K562 (cell line): Measurements from ENCODE around the gene ATG10. TPM values are rescaled to one million over a fixed set of nuclear protein-coding genes. Genes with fewer than 3 reads are reported as not detected.

Source experiments
- EP300 ChIP-seq: IDR thresholded peaks from 2 replicates; pipeline ENCODE4 v1.6.1; 2012; ENCODE audit warnings: low read length, improper control_type of control experiment
- LARP7 ChIP-seq: fragments of 450-650 bp; IDR thresholded peaks from 2 replicates; pipeline ENCODE4 v1.6.1; 2016
- MAFK ChIP-seq: IDR thresholded peaks from 2 replicates; pipeline ENCODE4 v1.6.1; 2011; ENCODE audit warnings: low read length, improper control_type of control experiment
- PHB ChIP-seq: fragments of 250-450 bp; sonication (Bioruptor Pico); IDR thresholded peaks from 2 replicates; pipeline ENCODE4 v1.5.0; 2021
- RAD21 ChIP-seq, 2 experiments: fragments of 250-450 bp in 1 of 2; fragments of 450-650 bp in 1 of 2; sonication (Bioruptor Pico) in 1 of 2; formaldehyde crosslinking in 1 of 2; IDR thresholded peaks in 1 of 2; conservative IDR thresholded peaks in 1 of 2; 2 replicates each; pipeline versions ENCODE4 v1.4.0 to v1.8.0; 2020 to 2022; ENCODE audit warnings: mild to moderate bottlenecking in 2 of 2, moderate library complexity in 1 of 2
- SRF ChIP-seq, 2 experiments: fragments of 250-450, 450-650 bp in 1 of 2; sonication (Bioruptor Pico) in 1 of 2; sonication (generic) in 1 of 2; formaldehyde crosslinking; IDR thresholded peaks; 2 replicates each; pipeline versions ENCODE4 v1.5.0 to v1.5.1; 2020 to 2022; ENCODE audit warnings: mild to moderate bottlenecking in 1 of 2, missing genetic modification reagents in 1 of 2
- TCF3 ChIP-seq: sonication (generic); formaldehyde crosslinking; IDR thresholded peaks from 2 replicates; pipeline ENCODE4 v1.4.0; 2020; ENCODE audit warnings: mild to moderate bottlenecking, missing genetic modification reagents
- TEAD4 ChIP-seq, 2 experiments: sonication (generic) in 1 of 2; formaldehyde crosslinking in 1 of 2; IDR thresholded peaks; 2 replicates each; pipeline versions ENCODE4 v1.6.1 to v1.8.0; 2012 to 2022; ENCODE audit warnings: borderline replicate concordance in 1 of 2, inconsistent platforms in 1 of 2, low read length in 1 of 2, mild to moderate bottlenecking in 1 of 2, missing genetic modification reagents in 1 of 2
- ZC3H11A ChIP-seq: IDR thresholded peaks from 2 replicates; pipeline ENCODE4 v1.6.1; 2012; ENCODE audit warnings: low read depth, low read length, improper control_type of control experiment
- ZFP36 ChIP-seq: fragments of 150-350 bp; IDR thresholded peaks from 2 replicates; pipeline ENCODE4 v1.6.1; 2018; ENCODE audit warnings: low read length, low read depth; ENCODE audit not compliant: partially characterized antibody
- ZNF316 ChIP-seq: fragments of 450-650 bp; IDR thresholded peaks from 2 replicates; pipeline ENCODE4 v1.6.1; 2016
- polyA plus RNA-seq, 8 experiments: library from polyadenylated mRNA; depleted of rRNA in 4 of 8; stranded (reverse) in 5 of 8; unstranded in 3 of 8; fragments of >200 nt; fragmentation: Nextera tagmentation in 2 of 8; fragmentation: Illumina TruSeq in 1 of 8; extraction: Ambion mirVana in 2 of 8; extraction: Trizol in 1 of 8; gene quantifications; 2 replicates each; pipeline versions ENCODE4 v1.2.1 to v1.2.3, GENCODE V29; 2011 to 2014; ENCODE audit warnings: inconsistent platforms in 1 of 8, missing spikeins in 1 of 8
- total RNA-seq, 7 experiments: library from RNA; depleted of rRNA in 6 of 7; stranded (reverse); fragments of >200 nt in 6 of 7; fragmentation: Illumina TruSeq in 2 of 7; extraction: Trizol in 2 of 7; gene quantifications; 2 replicates each; pipeline versions ENCODE4 v1.2.1 to v1.2.3, GENCODE V29; 2011 to 2021; ENCODE audit warnings: low replicate concordance in 1 of 7
- TF ChIP-seq, protein P1 (sequence below), 2 experiments: IDR thresholded peaks in 1 of 2; conservative IDR thresholded peaks in 1 of 2; 2 replicates each; pipeline ENCODE4 v1.6.1; 2016; ENCODE audit warnings: low read depth in 2 of 2, mild to moderate bottlenecking in 1 of 2, missing compliant biosample characterization in 1 of 2, missing genetic modification characterization in 1 of 2, moderate library complexity in 1 of 2
- TF ChIP-seq, protein P2 (sequence below): fragments of 450-650 bp; IDR thresholded peaks from 2 replicates; pipeline ENCODE4 v1.6.1; 2016; ENCODE audit warnings: mild to moderate bottlenecking
- TF ChIP-seq, protein P3 (sequence below): sonication (generic); formaldehyde crosslinking; IDR thresholded peaks from 2 replicates; pipeline ENCODE4 v1.8.1; 2023; ENCODE audit warnings: mild to moderate bottlenecking, missing genetic modification reagents

Gene ATG10
- total and polyA plus RNA-seq, 9 of the 15 experiments (the other 6 are each of a cell fraction or from before 2014, with no cell fraction given) = 7.0 to 18.8 (median 14.6) TPM

DNA sequence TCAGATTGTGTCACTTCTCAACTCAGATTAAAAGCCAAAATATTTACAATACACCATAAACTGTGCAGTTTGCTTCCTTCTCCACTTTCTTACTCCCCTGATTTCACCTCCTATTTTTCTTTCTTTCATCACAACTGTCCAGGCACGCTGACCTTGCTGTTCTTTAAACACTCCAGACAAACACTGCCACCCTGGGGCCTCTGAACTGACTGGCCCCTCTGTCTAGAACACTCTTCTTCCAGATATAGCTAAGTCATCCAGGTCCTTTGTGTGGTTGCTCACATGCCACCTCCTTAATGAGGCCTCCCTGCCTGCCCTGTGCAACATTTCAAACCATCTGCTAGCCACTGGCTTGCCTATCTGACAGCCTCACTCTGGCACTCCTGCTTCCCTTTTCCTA, 46.6 kb downstream of the ATG10 start (continued):
- TF ChIP-seq ZC3H11A = no peak
- TF ChIP-seq EP300 = peak; percentile 8; the same call in 1 of the 2 replicates
- peak; percentile 74 for TF ChIP-seq ZNF316
- TF ChIP-seq SRF (CRISPR knock-in tag; IDR thresholded peaks at IDR 0.05) = peak in 1 of 2 experiments; percentile 63; a peak in 1 of 4 replicates
- peak; percentile 53 for TF ChIP-seq ZFP36
- no peak for TF ChIP-seq PHB (CRISPR knock-in tag)
- 0 out of 2 replicates have a peak, but pooled peaks have one; percentile 20 for TF ChIP-seq MAFK
- no peak for TF ChIP-seq TCF3 (CRISPR knock-in tag)
- TF ChIP-seq LARP7 = no peak
- TF ChIP-seq, protein P1, sequence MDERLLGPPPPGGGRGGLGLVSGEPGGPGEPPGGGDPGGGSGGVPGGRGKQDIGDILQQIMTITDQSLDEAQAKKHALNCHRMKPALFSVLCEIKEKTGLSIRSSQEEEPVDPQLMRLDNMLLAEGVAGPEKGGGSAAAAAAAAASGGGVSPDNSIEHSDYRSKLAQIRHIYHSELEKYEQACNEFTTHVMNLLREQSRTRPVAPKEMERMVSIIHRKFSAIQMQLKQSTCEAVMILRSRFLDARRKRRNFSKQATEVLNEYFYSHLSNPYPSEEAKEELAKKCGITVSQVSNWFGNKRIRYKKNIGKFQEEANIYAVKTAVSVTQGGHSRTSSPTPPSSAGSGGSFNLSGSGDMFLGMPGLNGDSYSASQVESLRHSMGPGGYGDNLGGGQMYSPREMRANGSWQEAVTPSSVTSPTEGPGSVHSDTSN (CRISPR knock-in tag; IDR thresholded peaks at IDR 0.05; ENCODE audit: low read depth) = no peak
- TF ChIP-seq, protein P1 (tag; conservative IDR thresholded peaks at IDR 0.05; ENCODE audit: low read depth) = 0 out of 2 replicates have a peak, but pooled peaks have one; percentile 29
- TF ChIP-seq, protein P2, sequence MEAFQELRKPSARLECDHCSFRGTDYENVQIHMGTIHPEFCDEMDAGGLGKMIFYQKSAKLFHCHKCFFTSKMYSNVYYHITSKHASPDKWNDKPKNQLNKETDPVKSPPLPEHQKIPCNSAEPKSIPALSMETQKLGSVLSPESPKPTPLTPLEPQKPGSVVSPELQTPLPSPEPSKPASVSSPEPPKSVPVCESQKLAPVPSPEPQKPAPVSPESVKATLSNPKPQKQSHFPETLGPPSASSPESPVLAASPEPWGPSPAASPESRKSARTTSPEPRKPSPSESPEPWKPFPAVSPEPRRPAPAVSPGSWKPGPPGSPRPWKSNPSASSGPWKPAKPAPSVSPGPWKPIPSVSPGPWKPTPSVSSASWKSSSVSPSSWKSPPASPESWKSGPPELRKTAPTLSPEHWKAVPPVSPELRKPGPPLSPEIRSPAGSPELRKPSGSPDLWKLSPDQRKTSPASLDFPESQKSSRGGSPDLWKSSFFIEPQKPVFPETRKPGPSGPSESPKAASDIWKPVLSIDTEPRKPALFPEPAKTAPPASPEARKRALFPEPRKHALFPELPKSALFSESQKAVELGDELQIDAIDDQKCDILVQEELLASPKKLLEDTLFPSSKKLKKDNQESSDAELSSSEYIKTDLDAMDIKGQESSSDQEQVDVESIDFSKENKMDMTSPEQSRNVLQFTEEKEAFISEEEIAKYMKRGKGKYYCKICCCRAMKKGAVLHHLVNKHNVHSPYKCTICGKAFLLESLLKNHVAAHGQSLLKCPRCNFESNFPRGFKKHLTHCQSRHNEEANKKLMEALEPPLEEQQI = 0 out of 2 replicates have a peak, but pooled peaks have one; percentile 27
- TF ChIP-seq, protein P3, sequence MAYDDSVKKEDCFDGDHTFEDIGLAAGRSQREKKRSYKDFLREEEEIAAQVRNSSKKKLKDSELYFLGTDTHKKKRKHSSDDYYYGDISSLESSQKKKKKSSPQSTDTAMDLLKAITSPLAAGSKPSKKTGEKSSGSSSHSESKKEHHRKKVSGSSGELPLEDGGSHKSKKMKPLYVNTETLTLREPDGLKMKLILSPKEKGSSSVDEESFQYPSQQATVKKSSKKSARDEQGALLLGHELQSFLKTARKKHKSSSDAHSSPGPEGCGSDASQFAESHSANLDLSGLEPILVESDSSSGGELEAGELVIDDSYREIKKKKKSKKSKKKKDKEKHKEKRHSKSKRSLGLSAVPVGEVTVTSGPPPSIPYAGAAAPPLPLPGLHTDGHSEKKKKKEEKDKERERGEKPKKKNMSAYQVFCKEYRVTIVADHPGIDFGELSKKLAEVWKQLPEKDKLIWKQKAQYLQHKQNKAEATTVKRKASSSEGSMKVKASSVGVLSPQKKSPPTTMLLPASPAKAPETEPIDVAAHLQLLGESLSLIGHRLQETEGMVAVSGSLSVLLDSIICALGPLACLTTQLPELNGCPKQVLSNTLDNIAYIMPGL = no peak
- peak; percentile 42 to 47 for TF ChIP-seq RAD21 (CRISPR knock-in tag; conservative IDR thresholded peaks at IDR 0.05 in 1 of 2, IDR thresholded peaks at IDR 0.05 in 1 of 2)
- TF ChIP-seq TEAD4 (IDR thresholded peaks at IDR 0.05; ENCODE audit: low read length) = no peak
- TF ChIP-seq TEAD4 (CRISPR knock-in tag; IDR thresholded peaks at IDR 0.05; ENCODE audit: borderline replicate concordance) = no peak
